H9 (cell line): ENCODE data around the gene DUOX2. TPM values are rescaled to one million over a fixed set of nuclear protein-coding genes. Genes with fewer than 3 reads are reported as not detected.
"Not testable (repeated sequence)": the region's sequence is repeated elsewhere in the genome, so short reads cannot be mapped to it uniquely, and the experiment has no call there.

Experiments used
- DNase-seq: peaks from one replicate; pipeline ENCODE4 v3.0.0-alpha.2; 2017
- H2AFZ ChIP-seq: one replicate; pipeline ENCODE4 v1.6.1; 2013; ENCODE audit warnings: mild to moderate bottlenecking, low read length, control low read depth, moderate library complexity
- H2AK5ac ChIP-seq: 2 replicates; pipeline ENCODE4 v1.6.1; 2013; ENCODE audit warnings: low read length, control low read depth, mixed read lengths; ENCODE audit not compliant: insufficient read length
- H2BK120ac ChIP-seq: one replicate; pipeline ENCODE4 v1.6.1; 2013; ENCODE audit warnings: low read depth, mild to moderate bottlenecking, low read length, control low read depth, inconsistent platforms; ENCODE audit not compliant: poor library complexity, severe bottlenecking
- H2BK12ac ChIP-seq: 2 replicates; pipeline ENCODE4 v1.6.1; 2013; ENCODE audit warnings: low read length, control low read depth, mixed read lengths, low read depth; ENCODE audit not compliant: insufficient read length
- H2BK15ac ChIP-seq: 2 replicates; pipeline ENCODE4 v1.6.1; 2013; ENCODE audit warnings: low read depth, low read length, control low read depth
- H2BK20ac ChIP-seq: one replicate; pipeline ENCODE4 v1.6.1; 2013; ENCODE audit warnings: low read depth, mild to moderate bottlenecking, low read length, control low read depth, inconsistent platforms; ENCODE audit not compliant: poor library complexity, severe bottlenecking
- H2BK5ac ChIP-seq: 2 replicates; pipeline ENCODE4 v1.6.1; 2013; ENCODE audit warnings: low read length, control low read depth, mixed read lengths; ENCODE audit not compliant: insufficient read length
- H3K14ac ChIP-seq: 2 replicates; pipeline ENCODE4 v1.6.1; 2013; ENCODE audit warnings: low read length, control low read depth; ENCODE audit not compliant: insufficient read depth
- H3K18ac ChIP-seq: 2 replicates; pipeline ENCODE4 v1.6.1; 2013; ENCODE audit warnings: low read depth, mild to moderate bottlenecking, mixed read lengths, low read length, control low read depth; ENCODE audit not compliant: insufficient read length
- H3K23ac ChIP-seq: 2 replicates; pipeline ENCODE4 v1.6.1; 2013; ENCODE audit warnings: low read length, control low read depth, mixed read lengths, low read depth; ENCODE audit not compliant: insufficient read length
- H3K23me2 ChIP-seq: 2 replicates; pipeline ENCODE4 v1.6.1; 2013; ENCODE audit warnings: low read depth, mild to moderate bottlenecking, mixed read lengths, low read length, control low read depth; ENCODE audit not compliant: insufficient read length, poor library complexity, severe bottlenecking
- H3K27ac ChIP-seq: 2 replicates; pipeline ENCODE4 v1.5.1; 2013; ENCODE audit warnings: low read length, control low read depth, mixed read lengths, low read depth; ENCODE audit not compliant: insufficient read length
- H3K27me3 ChIP-seq: 2 replicates; pipeline ENCODE4 v1.6.1; 2013; ENCODE audit warnings: low read length, control low read depth, inconsistent platforms; ENCODE audit not compliant: insufficient read depth
- H3K4ac ChIP-seq: 2 replicates; pipeline ENCODE4 v1.6.1; 2013; ENCODE audit warnings: low read depth, mild to moderate bottlenecking, control low read depth, inconsistent platforms, low read length, moderate library complexity
- H3K4me1 ChIP-seq: 2 replicates; pipeline ENCODE4 v1.6.1; 2013; ENCODE audit warnings: low read length, control low read depth, inconsistent platforms; ENCODE audit not compliant: insufficient read depth
- H3K4me2 ChIP-seq: 2 replicates; pipeline ENCODE4 v1.6.1; 2013; ENCODE audit warnings: low read length, control low read depth, mixed read lengths; ENCODE audit not compliant: insufficient read length, insufficient read depth
- H3K56ac ChIP-seq: 2 replicates; pipeline ENCODE4 v1.6.1; 2013; ENCODE audit warnings: low read depth, mild to moderate bottlenecking, mixed read lengths, low read length, control low read depth; ENCODE audit not compliant: insufficient read length
- H3K79me1 ChIP-seq: 2 replicates; pipeline ENCODE4 v1.6.1; 2013; ENCODE audit warnings: low read depth, mild to moderate bottlenecking, moderate library complexity, low read length, control low read depth, inconsistent platforms; ENCODE audit not compliant: insufficient read depth, poor library complexity, severe bottlenecking
- H3K79me2 ChIP-seq: 2 replicates; pipeline ENCODE4 v1.6.1; 2013; ENCODE audit warnings: low read length, control low read depth, inconsistent platforms; ENCODE audit not compliant: insufficient read depth
- H3K9ac ChIP-seq: 2 replicates; pipeline ENCODE4 v1.6.1; 2013; ENCODE audit warnings: low read length, control low read depth, mixed read lengths; ENCODE audit not compliant: insufficient read length; ENCODE audit errors: extremely low read depth
- H3K9me3 ChIP-seq: one replicate; pipeline ENCODE4 v1.6.1; 2013; ENCODE audit warnings: low read depth, low read length, inconsistent platforms; ENCODE audit not compliant: control insufficient read depth
- H3T11ph ChIP-seq: one replicate; pipeline ENCODE4 v1.6.1; 2013; ENCODE audit warnings: mild to moderate bottlenecking, low read length, control low read depth, inconsistent platforms
- H4K20me1 ChIP-seq: one replicate; pipeline ENCODE4 v1.6.1; 2013; ENCODE audit not compliant: control insufficient read depth, insufficient read length, insufficient read depth
- H4K5ac ChIP-seq: 2 replicates; pipeline ENCODE4 v1.6.1; 2013; ENCODE audit warnings: low read depth, mild to moderate bottlenecking, mixed read lengths, low read length, control low read depth; ENCODE audit not compliant: insufficient read length
- H4K8ac ChIP-seq: replicated peaks from 2 replicates; pipeline ENCODE4 v1.6.1; 2013; ENCODE audit warnings: low read length, control low read depth, mixed read lengths, low read depth; ENCODE audit not compliant: insufficient read length
- H4K91ac ChIP-seq: 2 replicates; pipeline ENCODE4 v1.6.1; 2013; ENCODE audit warnings: low read depth, mild to moderate bottlenecking, moderate library complexity, mixed read lengths, low read length, control low read depth; ENCODE audit not compliant: insufficient read length
- H3K27ac Mint-ChIP-seq, 3 experiments: 2 replicates in 2 of 3; 3 replicates in 1 of 3; pipeline ENCODE4 v1.8.0; 2020 to 2021; ENCODE audit warnings: mixed read lengths in 3 of 3, mild to moderate bottlenecking in 1 of 3, moderate library complexity in 1 of 3
- H3K27me3 Mint-ChIP-seq: 2 replicates; pipeline ENCODE4 v1.8.0; 2021; ENCODE audit warnings: low read depth, mild to moderate bottlenecking, moderate library complexity, mixed read lengths
- H3K36me3 Mint-ChIP-seq, 3 experiments: 2 replicates in 2 of 3; 3 replicates in 1 of 3; pipeline ENCODE4 v1.8.0; 2020 to 2021; ENCODE audit warnings: low read depth in 3 of 3, mixed read lengths in 3 of 3; ENCODE audit not compliant: insufficient read depth in 1 of 3
- H3K4me1 Mint-ChIP-seq, 2 experiments: 2 replicates each; pipeline ENCODE4 v1.8.0; 2020; ENCODE audit warnings: mixed read lengths in 2 of 2
- H3K4me3 Mint-ChIP-seq, 2 experiments: 2 replicates in 1 of 2; 3 replicates in 1 of 2; pipeline ENCODE4 v1.8.0; 2020 to 2021; ENCODE audit warnings: mild to moderate bottlenecking in 2 of 2, mixed read lengths in 2 of 2, moderate library complexity in 1 of 2
- H3K9me3 Mint-ChIP-seq, 2 experiments: 2 replicates in 1 of 2; 3 replicates in 1 of 2; pipeline ENCODE4 v1.8.0; 2020; ENCODE audit warnings: mild to moderate bottlenecking in 2 of 2, mixed read lengths in 2 of 2, moderate library complexity in 1 of 2
- WGBS: extraction: QIAGEN DNeasy Blood & Tissue Kit; methylation state at CpG from one replicate; pipeline ENCODE4 v1.1.7; 2013; ENCODE audit warnings: missing lambda C conversion rate, low lambda C conversion rate, mixed read lengths; ENCODE audit not compliant: insufficient read length; ENCODE audit errors: extremely low coverage; 5-methylcytosine and 5-hydroxymethylcytosine counted together
- total RNA-seq: library from RNA; stranded (reverse); gene quantifications from 2 replicates; pipeline ENCODE4 v1.2.1, GENCODE V29; 2021
- TF ChIP-seq, protein P1 (sequence below): fragments of 200-600 bp; sonication (generic); conservative IDR thresholded peaks from 3 replicates; pipeline ENCODE4 v1.8.0; 2021; ENCODE audit warnings: antibody characterized with exemption, mild to moderate bottlenecking

Gene DUOX2
- total RNA-seq, 1 experiment from 2014 or later, result 0.42 TPM

DNA sequence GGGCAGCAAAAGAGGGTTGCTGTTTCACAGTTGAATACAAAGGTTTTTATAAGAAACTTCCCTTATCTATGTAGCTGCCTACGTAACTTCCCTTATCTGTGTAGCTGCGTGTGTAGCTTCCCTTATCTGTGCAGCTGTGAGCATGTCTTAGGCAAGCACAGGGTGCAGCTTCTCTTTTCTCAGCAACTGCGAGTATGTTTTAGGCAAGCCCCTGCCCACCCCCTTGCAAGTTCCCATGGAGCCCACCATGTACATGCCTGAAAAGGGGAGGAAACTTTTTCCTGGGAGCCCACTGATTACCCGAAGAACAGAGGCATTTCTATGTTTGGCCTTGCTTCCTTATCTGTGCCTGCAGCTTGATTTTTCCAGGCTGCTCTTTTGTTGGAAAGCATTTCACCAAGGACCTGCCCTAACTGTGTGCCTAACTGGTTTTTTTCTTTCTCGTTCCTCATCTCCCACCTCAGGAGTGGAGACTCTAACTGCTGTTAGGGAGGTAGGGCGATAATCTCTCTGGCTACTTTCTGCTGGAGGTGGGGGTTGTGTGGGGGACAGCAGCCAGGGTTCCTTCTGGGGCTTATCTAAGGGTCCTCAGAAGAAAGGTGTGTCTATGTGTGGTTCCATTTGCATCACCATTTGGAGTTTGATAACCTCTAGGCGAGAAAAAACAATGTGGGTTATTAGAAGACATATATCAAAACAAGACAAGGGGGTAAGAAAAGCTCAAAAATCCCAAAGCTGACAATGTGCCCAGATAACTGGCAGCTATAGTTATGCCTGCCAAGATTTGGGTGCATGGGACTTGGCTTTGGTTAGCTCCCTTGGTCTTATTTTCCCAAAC is 65.0 kb downstream of the DUOX2 start:
- Histone ChIP-seq H2BK120ac (no peak overlapping the region), H3K9me3 (peaks cover 12% of the 10 kb centered on the region), H2BK20ac (no peak overlapping the region), H2AK5ac (no peak overlapping the region), H4K5ac (no peak overlapping the region), H3K4me2 (no peak overlapping the region), H3K23ac (no peak overlapping the region), H3K14ac (no peak overlapping the region), H2BK12ac (no peak overlapping the region), H3K23me2 (no peaks in the 10 kb centered on the region), H3K79me2 (no peaks in the 10 kb centered on the region), H4K91ac (no peak overlapping the region), H4K20me1 (no peaks in the 10 kb centered on the region), H3K56ac (no peak overlapping the region), H3T11ph (no peak overlapping the region), H3K27ac (no peak overlapping the region), H2AFZ (no peak overlapping the region), H4K8ac (no peak overlapping the region), H3K4me1 (no peaks in the 10 kb centered on the region), H3K9ac (no peak overlapping the region), H2BK15ac (no peak overlapping the region), H3K4ac (no peak overlapping the region), H3K18ac (no peak overlapping the region), H3K79me1 (no peaks in the 10 kb centered on the region), H3K27me3 (no peaks in the 10 kb centered on the region), H2BK5ac (no peak overlapping the region)
- peaks cover 27 to 40% of the 10 kb centered on the region in 2 experiments for H3K9me3 Mint-ChIP-seq
- H3K27me3 Mint-ChIP-seq, result no peaks in the 10 kb centered on the region
- WGBS, result no CpG with 5 or more reads among the region's 7 CpGs
- TF ChIP-seq, protein P1, sequence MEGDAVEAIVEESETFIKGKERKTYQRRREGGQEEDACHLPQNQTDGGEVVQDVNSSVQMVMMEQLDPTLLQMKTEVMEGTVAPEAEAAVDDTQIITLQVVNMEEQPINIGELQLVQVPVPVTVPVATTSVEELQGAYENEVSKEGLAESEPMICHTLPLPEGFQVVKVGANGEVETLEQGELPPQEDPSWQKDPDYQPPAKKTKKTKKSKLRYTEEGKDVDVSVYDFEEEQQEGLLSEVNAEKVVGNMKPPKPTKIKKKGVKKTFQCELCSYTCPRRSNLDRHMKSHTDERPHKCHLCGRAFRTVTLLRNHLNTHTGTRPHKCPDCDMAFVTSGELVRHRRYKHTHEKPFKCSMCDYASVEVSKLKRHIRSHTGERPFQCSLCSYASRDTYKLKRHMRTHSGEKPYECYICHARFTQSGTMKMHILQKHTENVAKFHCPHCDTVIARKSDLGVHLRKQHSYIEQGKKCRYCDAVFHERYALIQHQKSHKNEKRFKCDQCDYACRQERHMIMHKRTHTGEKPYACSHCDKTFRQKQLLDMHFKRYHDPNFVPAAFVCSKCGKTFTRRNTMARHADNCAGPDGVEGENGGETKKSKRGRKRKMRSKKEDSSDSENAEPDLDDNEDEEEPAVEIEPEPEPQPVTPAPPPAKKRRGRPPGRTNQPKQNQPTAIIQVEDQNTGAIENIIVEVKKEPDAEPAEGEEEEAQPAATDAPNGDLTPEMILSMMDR, result no peak
- no peak for DNase-seq
- 0 out of 7 replicates have a peak overlapping the region, but pooled peaks of 1 of the 3 experiments have one; percentile 31 for H3K27ac Mint-ChIP-seq
- no peaks in the 10 kb centered on the region for H3K4me1 Mint-ChIP-seq
- no peak overlapping the region for H3K4me3 Mint-ChIP-seq
- peaks cover 69 to 79% (median 78%) of the 10 kb centered on the region in 3 experiments for H3K36me3 Mint-ChIP-seq

DNA sequence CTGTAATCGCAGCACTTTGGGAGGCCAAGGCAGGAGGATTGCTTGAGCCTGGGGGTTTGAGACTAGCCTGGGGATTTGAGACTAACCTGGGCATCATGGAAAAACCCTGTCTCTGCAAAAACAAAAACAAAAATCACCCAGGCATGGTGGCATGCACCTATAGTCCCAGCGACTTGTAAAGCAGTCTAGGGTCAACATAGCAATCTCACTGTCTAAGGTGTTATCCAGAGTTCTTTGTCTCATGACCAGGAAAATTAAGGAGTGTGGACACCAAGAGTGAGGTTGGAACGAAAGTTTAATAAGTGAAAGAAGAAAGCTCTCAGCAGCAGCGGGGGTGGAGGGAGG is 65.6 kb downstream of the DUOX2 start:
- not testable (repeated sequence) for DNase-seq, H3K23me2 ChIP-seq, H2BK12ac ChIP-seq, H4K5ac ChIP-seq, H3K4me1 Mint-ChIP-seq, H3K4me3 Mint-ChIP-seq, H3K18ac ChIP-seq, H3K4me1 ChIP-seq, H2BK20ac ChIP-seq, H4K8ac ChIP-seq, H2BK5ac ChIP-seq, H2AK5ac ChIP-seq, H3K23ac ChIP-seq, H3K27me3 Mint-ChIP-seq, H3T11ph ChIP-seq, H3K4me2 ChIP-seq, H3K9ac ChIP-seq, H3K14ac ChIP-seq, H3K27ac ChIP-seq, H2BK15ac ChIP-seq, H4K91ac ChIP-seq, H3K27ac Mint-ChIP-seq, H2BK120ac ChIP-seq, H2AFZ ChIP-seq, H4K20me1 ChIP-seq, H3K79me2 ChIP-seq, H3K56ac ChIP-seq, H3K79me1 ChIP-seq, H3K4ac ChIP-seq, H3K27me3 ChIP-seq
- no CpG with 5 or more reads among the region's 4 CpGs for WGBS
- Mint-ChIP-seq H3K36me3 (peaks cover 69 to 79% (median 78%) of the 10 kb centered on the region in 3 experiments), H3K9me3 (peaks cover 27 to 40% of the 10 kb centered on the region in 2 experiments)
- peaks cover 12% of the 10 kb centered on the region for H3K9me3 ChIP-seq
